GM19351 (cell line): ENCODE results near the gene ETV3L.
"Not testable (repeated sequence)": the region's sequence is repeated elsewhere in the genome, so short reads cannot be mapped to it uniquely, and the experiment has no call there.

Experiments used
- ATAC-seq: cut with Tn5 transposase; IDR thresholded peaks from one replicate; pipeline ENCODE4 v1.9.1; 2021; ENCODE audit warnings: mild to moderate bottlenecking, moderate library complexity; ENCODE audit not compliant: unreplicated experiment

Gene ETV3L

GRCh38 chr1:157084720-157085119 is 14.9 kb downstream of the ETV3L start:
- ATAC-seq = no peak

GRCh38 chr1:157081707-157082106 is 17.9 kb downstream of the ETV3L start:
- no peak for ATAC-seq

GRCh38 chr1:157080714-157081113 is 18.9 kb downstream of the ETV3L start:
- no peak for ATAC-seq

GRCh38 chr1:157077394-157077793 is 22.2 kb downstream of the ETV3L start:
- no peak for ATAC-seq

GRCh38 chr1:157073944-157074685 is 25.5 kb downstream of the ETV3L start:
- no peak for ATAC-seq

GRCh38 chr1:157069601-157070000 is 30.0 kb downstream of the ETV3L start:
- ATAC-seq = no peak

GRCh38 chr1:157059241-157059640 is 40.4 kb downstream of the ETV3L start:
- ATAC-seq = not testable (repeated sequence)

GRCh38 chr1:157056269-157056668 is 43.3 kb downstream of the ETV3L start:
- no peak for ATAC-seq

- not testable (repeated sequence) for ATAC-seq
Measured at GRCh38 chr1:157055729-157056128, 43.9 kb downstream of the ETV3L start.

- ATAC-seq = no peak
Measured at GRCh38 chr1:157050836-157051235, 48.8 kb downstream of the ETV3L start.

- no peak for ATAC-seq
Measured at GRCh38 chr1:157047062-157047410, 52.6 kb downstream of the ETV3L start.

- ATAC-seq = peak; percentile 50
Measured at GRCh38 chr1:157045250-157046218, 54.1 kb downstream of the ETV3L start, which contains the start of gene ARHGEF11. TSS of gene ARHGEF11 (minus strand) at chr1:157045742. CDS start at chr1:157044330, 1,412 bp downstream.

GRCh38 chr1:157044326-157044725 is 55.3 kb downstream of the ETV3L start:
- no peak for ATAC-seq

GRCh38 chr1:157043685-157044084 is 55.9 kb downstream of the ETV3L start:
- no peak for ATAC-seq

- no peak for ATAC-seq
Measured at GRCh38 chr1:157042846-157043245, 56.8 kb downstream of the ETV3L start.
